GM21529 (cell line): ENCODE results near the gene ZNF30.
"Not testable (repeated sequence)": the region's sequence is repeated elsewhere in the genome, so short reads cannot be mapped to it uniquely, and the experiment has no call there.

Source experiments
- ATAC-seq: cut with Tn5 transposase; IDR thresholded peaks from one replicate; pipeline ENCODE4 v1.9.1; 2021; ENCODE audit not compliant: unreplicated experiment

ZNF30 gene

GRCh38 chr19:34926685-34927375 is at the start of gene ZNF30:
ZNF30 (plus strand) TSS chr19:34926903; CDS start chr19:34929948, 3,045 bp downstream.
- peak; percentile 93 for ATAC-seq

GRCh38 chr19:34879563-34879962 is 47.1 kb upstream of the ZNF30 start:
- no peak for ATAC-seq

GRCh38 chr19:34880034-34880433 is 46.7 kb upstream of the ZNF30 start:
- no peak for ATAC-seq

GRCh38 chr19:34881982-34882381 is 44.7 kb upstream of the ZNF30 start:
- no peak for ATAC-seq

- no peak for ATAC-seq
Observed at GRCh38 chr19:34888091-34888490, 38.6 kb upstream of the ZNF30 start.

- no peak for ATAC-seq
Observed at GRCh38 chr19:34900245-34900644, 26.5 kb upstream of the ZNF30 start.

- ATAC-seq: no peak
Observed at GRCh38 chr19:34904664-34905527, 21.8 kb upstream of the ZNF30 start.

- no peak for ATAC-seq
Observed at GRCh38 chr19:34910770-34911169, 15.9 kb upstream of the ZNF30 start.

- not testable (repeated sequence) for ATAC-seq
Observed at GRCh38 chr19:34917144-34917543, 9.6 kb upstream of the ZNF30 start.

GRCh38 chr19:34918190-34918589 is 8.5 kb upstream of the ZNF30 start:
- no peak for ATAC-seq

GRCh38 chr19:34920090-34920786 is 6.5 kb upstream of the ZNF30 start:
- not testable (repeated sequence) for ATAC-seq

- ATAC-seq: no peak
Observed at GRCh38 chr19:34925278-34925855, 1.3 kb upstream of the ZNF30 start.

- ATAC-seq: no peak
Observed at GRCh38 chr19:34926361-34926684, 380 bp upstream of the ZNF30 start.

- ATAC-seq: no peak
Observed at GRCh38 chr19:34932494-34932893, 5.8 kb downstream of the ZNF30 start.

- no peak for ATAC-seq
Observed at GRCh38 chr19:34936184-34936583, 9.5 kb downstream of the ZNF30 start.

GRCh38 chr19:34938886-34939285 is 12.2 kb downstream of the ZNF30 start:
- ATAC-seq: no peak

GRCh38 chr19:34943861-34944573 is 17.3 kb downstream of the ZNF30 start:
- ATAC-seq: no peak

- no peak for ATAC-seq
Observed at GRCh38 chr19:34953092-34953491, 26.4 kb downstream of the ZNF30 start.

GRCh38 chr19:34957830-34958751 is 31.4 kb downstream of the ZNF30 start:
- ATAC-seq: no peak

GRCh38 chr19:34959021-34959420 is 32.3 kb downstream of the ZNF30 start:
- no peak for ATAC-seq
